Activated CD4-positive, alpha-beta T cell treated with anti-CD3 and anti-CD28 coated beads, Interleukin-2, amount 50 U/mL, for 4 hours (primary cell): ENCODE measurements around the gene GNAI2.
A peak's percentile ranks its signal among the peaks of the same experiment; 100 is the strongest.
"Not testable (repeated sequence)": the region's sequence is repeated elsewhere in the genome, so short reads cannot be mapped to it uniquely, and the experiment has no call there.

Experiments used
- DNase-seq, 2 experiments: peaks; one replicate each; pipeline ENCODE4 v3.0.0-alpha.2; 2020

The GNAI2 gene

GRCh38 chr3:50246517-50246954 is 10.5 kb downstream of the GNAI2 start:
- DNase-seq = peak; percentile 75 to 81

GRCh38 chr3:50248387-50248786 is 12.4 kb downstream of the GNAI2 start:
- DNase-seq = no peak

- DNase-seq = no peak
Measured at GRCh38 chr3:50249457-50249856, 13.5 kb downstream of the GNAI2 start.

GRCh38 chr3:50250514-50250913 is 14.5 kb downstream of the GNAI2 start:
- no peak for DNase-seq

- peak; percentile 47 to 57 for DNase-seq
Measured at GRCh38 chr3:50251220-50251619, 15.2 kb downstream of the GNAI2 start.

- DNase-seq = no peak
Measured at GRCh38 chr3:50254577-50255250, 18.7 kb downstream of the GNAI2 start.

- DNase-seq = no peak
Measured at GRCh38 chr3:50255251-50255615, 19.2 kb downstream of the GNAI2 start.

GRCh38 chr3:50256978-50257890 is 21.2 kb downstream of the GNAI2 start:
- no peak for DNase-seq

GRCh38 chr3:50258029-50258680 is 22.2 kb downstream of the GNAI2 start:
- DNase-seq = no peak

- no peak for DNase-seq
Measured at GRCh38 chr3:50258979-50259378, 23.0 kb downstream of the GNAI2 start.

- DNase-seq = no peak
Measured at GRCh38 chr3:50259432-50260026, 23.5 kb downstream of the GNAI2 start.

GRCh38 chr3:50260027-50260941 is 24.3 kb downstream of the GNAI2 start:
- DNase-seq = peak; percentile 60 to 66

- no peak for DNase-seq
Measured at GRCh38 chr3:50260942-50261441, 25.0 kb downstream of the GNAI2 start.

GRCh38 chr3:50261505-50261904 is 25.5 kb downstream of the GNAI2 start:
- no peak for DNase-seq

GRCh38 chr3:50262200-50262599 is 26.2 kb downstream of the GNAI2 start:
- DNase-seq = not testable (repeated sequence)

GRCh38 chr3:50262778-50263177 is 26.8 kb downstream of the GNAI2 start:
- DNase-seq = no peak

GRCh38 chr3:50263478-50264382 is 27.7 kb downstream of the GNAI2 start:
- no peak for DNase-seq

GRCh38 chr3:50264383-50264963 is 28.5 kb downstream of the GNAI2 start:
- DNase-seq = no peak

- no peak for DNase-seq
Measured at GRCh38 chr3:50264964-50265485, 29.0 kb downstream of the GNAI2 start.

GRCh38 chr3:50265571-50265970 is 29.6 kb downstream of the GNAI2 start:
- no peak for DNase-seq
